ENCODE results near the gene MYL6.

DNA sequence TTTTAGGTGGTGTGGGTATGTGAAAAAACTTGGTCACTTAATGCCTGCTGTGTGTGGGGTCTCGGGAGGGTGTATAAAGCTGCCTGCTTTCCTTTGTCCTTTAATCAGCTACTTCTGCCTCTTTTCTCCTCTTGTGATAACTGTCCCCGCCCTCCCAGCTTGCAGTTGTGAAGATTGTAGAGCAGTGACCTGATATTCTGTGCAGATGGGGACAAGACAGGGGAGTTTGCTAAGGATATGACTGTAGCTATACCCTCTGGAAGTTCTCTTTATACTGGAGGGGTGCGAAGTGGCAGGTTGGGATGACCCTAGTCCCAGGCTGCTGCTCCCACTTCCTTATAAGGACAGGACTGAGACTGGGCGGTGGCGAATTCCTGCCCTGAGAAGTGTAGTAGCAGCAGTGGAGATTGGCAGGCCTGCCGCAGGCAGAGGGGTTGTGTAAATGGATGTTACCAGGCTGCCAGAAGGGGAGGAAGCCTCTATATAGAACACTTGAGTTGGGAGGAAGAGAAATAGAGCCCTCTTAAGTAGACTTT is 835 bp downstream of the MYL6 start:
- no peak for TF ChIP-seq CTCF (conservative IDR thresholded peaks at IDR 0.05; ENCODE audit: low read depth, low read length)
- no peak for TF ChIP-seq EZH2 (IDR thresholded peaks at IDR 0.05; ENCODE audit: borderline replicate concordance, low read depth, low read length, poor library complexity, severe bottlenecking)
